Measurements from ENCODE around the gene TAC1. TPM values are rescaled to one million over a fixed set of nuclear protein-coding genes. Genes with fewer than 3 reads are reported as not detected.

The TAC1 gene
- total and polyA plus RNA-seq, 2 of the 4 experiments (the other 2 are of a cell fraction): not detected

DNA sequence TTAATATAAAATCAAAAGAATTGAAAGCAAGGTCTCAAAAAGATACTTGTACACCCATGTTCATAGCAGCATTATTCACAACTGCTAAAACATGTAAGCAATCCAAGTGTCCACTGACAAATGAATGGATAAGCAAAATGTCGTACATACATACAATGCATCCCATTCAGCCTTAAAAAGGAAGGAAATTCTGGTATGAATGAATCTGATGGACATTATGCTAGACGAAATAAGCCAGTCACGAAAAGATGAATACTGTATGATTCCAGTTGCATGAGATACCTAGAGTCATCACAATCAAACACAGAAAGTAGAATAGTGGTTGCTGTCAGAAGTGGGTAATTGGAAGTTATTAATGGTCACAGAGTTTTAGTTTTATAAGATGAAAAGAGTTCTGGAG is 9.5 kb upstream of the TAC1 start:
- H3K9me3 ChIP-seq (ENCODE audit: control insufficient read depth, insufficient read depth, low read length): no peaks in the 10 kb centered on the region

More for the DNA sequence above, 9.5 kb upstream of the TAC1 start:
- Histone ChIP-seq H3K27ac (ENCODE audit: insufficient read depth, low read length) (no peak overlapping the region), H3K9me1 (ENCODE audit: insufficient read depth, low read length) (no peaks in the 10 kb centered on the region), H3K4me3 (ENCODE audit: insufficient read depth, low read depth, low read length) (no peak overlapping the region), H2AK5ac (ENCODE audit: low read depth, low read length) (no peak overlapping the region), H2AK9ac (replicated peaks; ENCODE audit: low read depth, low read length, poor library complexity) (no peak overlapping the region), H2AFZ (replicated peaks; ENCODE audit: low read length, poor library complexity) (no peak overlapping the region), H4K8ac (ENCODE audit: low read depth in 2 of 2, low read length in 2 of 2) (no peak overlapping the region), H4K20me1 (ENCODE audit: insufficient read depth, low read length) (no peaks in the 10 kb centered on the region), H3K9ac (ENCODE audit: low read depth, low read length) (no peak overlapping the region), H3K4me1 (ENCODE audit: control insufficient read depth, insufficient read depth, low read length) (no peaks in the 10 kb centered on the region), H3K4ac (ENCODE audit: low read depth, low read length) (no peak overlapping the region), H2BK120ac (ENCODE audit: low read depth, low read length) (no peak overlapping the region), H3K27me3 (ENCODE audit: control insufficient read depth, insufficient read depth, low read length) (no peaks in the 10 kb centered on the region), H3K23ac (ENCODE audit: low read depth, low read length) (no peak overlapping the region), H3K4me2 (ENCODE audit: low read depth, low read length) (no peak overlapping the region), H2BK5ac (ENCODE audit: low read depth, low read length, poor library complexity, severe bottlenecking) (no peak overlapping the region), H4K91ac (ENCODE audit: insufficient read depth, low read depth, low read length) (no peak overlapping the region), H3K56ac (ENCODE audit: extremely low read depth, insufficient read depth, low read length) (no peak overlapping the region), H2BK20ac (ENCODE audit: low read depth, low read length) (no peak overlapping the region), H4K5ac (ENCODE audit: low read depth, low read length) (no peak overlapping the region), H2BK15ac (ENCODE audit: low read depth, low read length) (no peak overlapping the region), H3K14ac (replicated peaks; ENCODE audit: low read depth, low read length) (no peak overlapping the region), H3K36me3 (ENCODE audit: control insufficient read depth, insufficient read depth, low read length) (no peaks in the 10 kb centered on the region), H3K79me1 (ENCODE audit: low read depth in 1 of 2, low read length in 2 of 2) (no peaks in the 10 kb centered on the region), H3K18ac (ENCODE audit: low read depth, low read length) (no peak overlapping the region)
- no TSS peak for BruUV-seq (replicated peaks)
- no peak for DNase-seq
- no peak for TF ChIP-seq FOS (IDR thresholded peaks at IDR 0.05; ENCODE audit: low read depth, low read length)
- TF ChIP-seq, protein P1, sequence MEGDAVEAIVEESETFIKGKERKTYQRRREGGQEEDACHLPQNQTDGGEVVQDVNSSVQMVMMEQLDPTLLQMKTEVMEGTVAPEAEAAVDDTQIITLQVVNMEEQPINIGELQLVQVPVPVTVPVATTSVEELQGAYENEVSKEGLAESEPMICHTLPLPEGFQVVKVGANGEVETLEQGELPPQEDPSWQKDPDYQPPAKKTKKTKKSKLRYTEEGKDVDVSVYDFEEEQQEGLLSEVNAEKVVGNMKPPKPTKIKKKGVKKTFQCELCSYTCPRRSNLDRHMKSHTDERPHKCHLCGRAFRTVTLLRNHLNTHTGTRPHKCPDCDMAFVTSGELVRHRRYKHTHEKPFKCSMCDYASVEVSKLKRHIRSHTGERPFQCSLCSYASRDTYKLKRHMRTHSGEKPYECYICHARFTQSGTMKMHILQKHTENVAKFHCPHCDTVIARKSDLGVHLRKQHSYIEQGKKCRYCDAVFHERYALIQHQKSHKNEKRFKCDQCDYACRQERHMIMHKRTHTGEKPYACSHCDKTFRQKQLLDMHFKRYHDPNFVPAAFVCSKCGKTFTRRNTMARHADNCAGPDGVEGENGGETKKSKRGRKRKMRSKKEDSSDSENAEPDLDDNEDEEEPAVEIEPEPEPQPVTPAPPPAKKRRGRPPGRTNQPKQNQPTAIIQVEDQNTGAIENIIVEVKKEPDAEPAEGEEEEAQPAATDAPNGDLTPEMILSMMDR (conservative IDR thresholded peaks at IDR 0.05; ENCODE audit: low read depth, low read length): no peak
- TF ChIP-seq RFX5 (IDR thresholded peaks at IDR 0.05; ENCODE audit: low read depth, low read length): no peak
- no peak for TF ChIP-seq SMC3 (IDR thresholded peaks at IDR 0.05; ENCODE audit: low read depth, low read length)
- TF ChIP-seq RAD21 (IDR thresholded peaks at IDR 0.05; ENCODE audit: low read length): no peak
- no peak for TF ChIP-seq MAZ (IDR thresholded peaks at IDR 0.05; ENCODE audit: borderline replicate concordance, low read depth, low read length)
- TF ChIP-seq CEBPB (IDR thresholded peaks at IDR 0.05; ENCODE audit: low read depth, low read length): no peak
- ATAC-seq (ENCODE audit: low read depth): no peak
- ChIA-PET CTCF (no interaction called here), POLR2A (ENCODE audit: unreplicated experiment) (no interaction called here)
- dilution Hi-C loops (cut with HindIII; ENCODE audit: low sequenced_read_pairs, unreplicated experiment) (no loop called here), intact Hi-C loops (cut with micrococcal nuclease) (no loop called here), in situ Hi-C loops (cut with MboI; ENCODE audit: low sequenced_read_pairs) (no loop called here)
- no CpG with 5 or more reads among the region's 3 CpGs for WGBS, 2 experiments (ENCODE audit: extremely low coverage in 2 of 2, insufficient read length in 1 of 2)
